Right renal cortex interstitium (tissue), 3 donors: ENCODE data around the gene LSM14A. TPM values are rescaled to one million over a fixed set of nuclear protein-coding genes. Genes with fewer than 3 reads are reported as not detected.

Experiments used
- DNase-seq, 3 donors: peaks; one replicate each; pipeline ENCODE4 v3.0.0-alpha.2; 2013; ENCODE audit warnings: low read depth in 3 of 3, low spot score in 2 of 3
- polyA plus RNA-seq, 3 donors: library from polyadenylated mRNA; unstranded; fragments of 120-200 nt; gene quantifications; one replicate each; pipeline ENCODE4 v1.2.1, GENCODE V29; 2013; ENCODE audit not compliant: insufficient read length in 3 of 3

LSM14A gene
- polyA plus RNA-seq, 3 donors: 194 to 212 (median 198) TPM

GRCh38 chr19:34275705-34276104 is 103.4 kb downstream of the LSM14A start:
- no peak for DNase-seq

- no peak for DNase-seq
Measured at GRCh38 chr19:34276614-34277013, 104.3 kb downstream of the LSM14A start.

- no peak for DNase-seq
Measured at GRCh38 chr19:34277244-34277643, 104.9 kb downstream of the LSM14A start.

- no peak for DNase-seq
Measured at GRCh38 chr19:34278783-34279182, 106.5 kb downstream of the LSM14A start.

Other genes starting within 250 kb of the LSM14A start
- gene GARRE1, start 82.0 kb downstream of the LSM14A start, polyA plus RNA-seq: 10 to 100 TPM; 32.4 to 32.9 (median 32.6) TPM
- 100 to 1,000 TPM; 133 to 148 (median 143) TPM for gene GPI, start 192.7 kb downstream of the LSM14A start, polyA plus RNA-seq
- 10 to 100 TPM; 15.0 to 16.6 (median 15.4) TPM for gene PDCD2L, start 231.9 kb downstream of the LSM14A start, polyA plus RNA-seq